Mammary epithelial cell (primary cell): ENCODE results near the gene H2BW2.

Experiments
- EZH2 ChIP-seq: IDR thresholded peaks from 2 replicates; pipeline ENCODE4 v1.6.1; 2012; ENCODE audit warnings: low read length, inconsistent platforms, borderline replicate concordance
- TF ChIP-seq, protein P1 (sequence below), 2 donors: IDR thresholded peaks in 1 of 2; conservative IDR thresholded peaks in 1 of 2; 2 replicates each; pipeline ENCODE4 v1.5.1; 2011 to 2012; ENCODE audit warnings: inconsistent platforms in 2 of 2, low read length in 2 of 2, mild to moderate bottlenecking in 2 of 2, control low read depth in 1 of 2, low read depth in 1 of 2; ENCODE audit not compliant: insufficient read depth in 1 of 2; ENCODE audit errors: extremely low read depth in 1 of 2

DNA sequence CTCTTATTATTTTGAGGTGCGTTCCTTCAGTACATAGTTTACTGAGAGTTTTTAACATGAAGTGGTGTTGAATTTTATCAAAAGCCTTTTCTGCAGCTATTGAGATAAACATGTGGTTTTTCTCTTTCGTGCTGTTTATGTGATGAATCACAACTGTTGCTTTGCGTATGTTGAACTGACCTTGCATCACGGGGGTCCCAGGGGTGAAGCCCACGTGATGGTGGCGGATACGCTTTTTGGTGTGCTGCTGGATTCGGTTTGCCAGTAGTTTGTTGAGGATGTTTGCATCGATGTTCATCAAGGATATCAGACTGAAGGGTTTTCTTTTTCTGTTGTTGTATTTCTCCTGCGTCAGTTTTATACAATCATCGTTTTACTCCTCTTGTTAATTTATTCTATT lies 21.6 kb upstream of the H2BW2 start:
- TF ChIP-seq, protein P1, sequence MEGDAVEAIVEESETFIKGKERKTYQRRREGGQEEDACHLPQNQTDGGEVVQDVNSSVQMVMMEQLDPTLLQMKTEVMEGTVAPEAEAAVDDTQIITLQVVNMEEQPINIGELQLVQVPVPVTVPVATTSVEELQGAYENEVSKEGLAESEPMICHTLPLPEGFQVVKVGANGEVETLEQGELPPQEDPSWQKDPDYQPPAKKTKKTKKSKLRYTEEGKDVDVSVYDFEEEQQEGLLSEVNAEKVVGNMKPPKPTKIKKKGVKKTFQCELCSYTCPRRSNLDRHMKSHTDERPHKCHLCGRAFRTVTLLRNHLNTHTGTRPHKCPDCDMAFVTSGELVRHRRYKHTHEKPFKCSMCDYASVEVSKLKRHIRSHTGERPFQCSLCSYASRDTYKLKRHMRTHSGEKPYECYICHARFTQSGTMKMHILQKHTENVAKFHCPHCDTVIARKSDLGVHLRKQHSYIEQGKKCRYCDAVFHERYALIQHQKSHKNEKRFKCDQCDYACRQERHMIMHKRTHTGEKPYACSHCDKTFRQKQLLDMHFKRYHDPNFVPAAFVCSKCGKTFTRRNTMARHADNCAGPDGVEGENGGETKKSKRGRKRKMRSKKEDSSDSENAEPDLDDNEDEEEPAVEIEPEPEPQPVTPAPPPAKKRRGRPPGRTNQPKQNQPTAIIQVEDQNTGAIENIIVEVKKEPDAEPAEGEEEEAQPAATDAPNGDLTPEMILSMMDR (conservative IDR thresholded peaks at IDR 0.05 in 1 of 2, IDR thresholded peaks at IDR 0.05 in 1 of 2; ENCODE audit: extremely low read depth in 1 of 2, insufficient read depth in 1 of 2, low read depth in 1 of 2, low read length in 2 of 2) = no peak
- no peak for TF ChIP-seq EZH2
